Ovary (tissue), 3 donors: Measurements from ENCODE around the gene FN3K.

Experiments used
- EP300 ChIP-seq: sonication (generic); formaldehyde crosslinking; IDR thresholded peaks from one replicate; pipeline ENCODE4 v1.6.1; 2017; ENCODE audit warnings: antibody characterized with exemption
- POLR2A ChIP-seq: fragments of 450-650 bp; IDR thresholded peaks from one replicate; pipeline ENCODE4 v1.6.1; 2017; ENCODE audit warnings: antibody characterized with exemption, mild to moderate bottlenecking, moderate library complexity
- TF ChIP-seq, protein P1 (sequence below), 3 donors: fragments of 450-650 bp in 2 of 3; fragments of 200-600 bp in 1 of 3; IDR thresholded peaks; one replicate each; pipeline versions ENCODE4 v1.5.1 to v1.8.0; 2016 to 2022; ENCODE audit warnings: antibody characterized with exemption in 3 of 3, mild to moderate bottlenecking in 1 of 3
- donor health status: DM: no; HTN: no; CAD: no.

DNA sequence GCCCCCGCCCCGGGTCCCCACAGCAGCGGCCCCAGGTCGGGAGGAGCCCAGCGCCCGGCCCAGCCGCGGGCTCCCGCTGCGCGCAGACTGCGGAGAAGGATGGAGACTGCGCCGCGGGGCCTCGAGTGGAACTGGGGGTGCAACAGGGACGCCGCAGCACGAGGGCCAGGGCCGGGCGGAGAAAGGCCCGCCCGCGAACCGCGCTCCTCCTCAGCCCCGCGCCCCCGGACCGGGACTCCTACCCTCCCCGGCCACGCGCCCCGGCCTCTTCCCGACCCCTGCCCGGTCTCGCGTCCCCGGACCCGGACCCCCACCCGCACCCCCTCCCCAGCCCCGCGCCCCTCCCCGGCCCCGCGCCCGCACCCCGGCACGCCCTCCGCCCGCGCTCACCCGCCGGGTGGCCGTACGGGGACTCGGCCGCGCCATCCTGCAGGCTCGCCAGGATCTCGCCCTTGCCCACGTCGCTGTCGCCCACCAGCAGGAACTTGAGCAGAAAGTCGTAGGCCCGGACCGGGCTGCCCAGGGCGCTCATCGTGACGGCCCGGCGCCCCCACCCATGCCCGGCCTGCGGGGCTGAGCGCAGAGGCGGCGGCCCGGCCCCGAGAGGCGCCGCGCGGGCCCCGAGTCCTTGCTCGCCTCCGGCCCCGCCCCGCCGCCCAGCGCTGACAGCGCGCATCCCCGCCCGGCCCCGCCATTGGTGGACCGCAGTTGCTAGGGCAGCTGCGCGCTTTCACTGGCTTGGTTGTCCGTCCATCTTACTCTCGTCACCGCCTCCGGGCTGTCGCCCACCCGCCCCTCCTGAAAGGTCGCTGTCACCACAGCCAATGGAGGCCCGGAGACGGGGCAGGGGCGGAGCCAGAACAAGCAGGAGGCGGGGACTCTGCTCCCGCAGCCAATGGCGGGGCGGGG is 37.1 kb upstream of the FN3K start, which contains the start of gene RAB40B:
- TF ChIP-seq POLR2A, result no peak
- TF ChIP-seq, protein P1, sequence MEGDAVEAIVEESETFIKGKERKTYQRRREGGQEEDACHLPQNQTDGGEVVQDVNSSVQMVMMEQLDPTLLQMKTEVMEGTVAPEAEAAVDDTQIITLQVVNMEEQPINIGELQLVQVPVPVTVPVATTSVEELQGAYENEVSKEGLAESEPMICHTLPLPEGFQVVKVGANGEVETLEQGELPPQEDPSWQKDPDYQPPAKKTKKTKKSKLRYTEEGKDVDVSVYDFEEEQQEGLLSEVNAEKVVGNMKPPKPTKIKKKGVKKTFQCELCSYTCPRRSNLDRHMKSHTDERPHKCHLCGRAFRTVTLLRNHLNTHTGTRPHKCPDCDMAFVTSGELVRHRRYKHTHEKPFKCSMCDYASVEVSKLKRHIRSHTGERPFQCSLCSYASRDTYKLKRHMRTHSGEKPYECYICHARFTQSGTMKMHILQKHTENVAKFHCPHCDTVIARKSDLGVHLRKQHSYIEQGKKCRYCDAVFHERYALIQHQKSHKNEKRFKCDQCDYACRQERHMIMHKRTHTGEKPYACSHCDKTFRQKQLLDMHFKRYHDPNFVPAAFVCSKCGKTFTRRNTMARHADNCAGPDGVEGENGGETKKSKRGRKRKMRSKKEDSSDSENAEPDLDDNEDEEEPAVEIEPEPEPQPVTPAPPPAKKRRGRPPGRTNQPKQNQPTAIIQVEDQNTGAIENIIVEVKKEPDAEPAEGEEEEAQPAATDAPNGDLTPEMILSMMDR (IDR thresholded peaks at IDR 0.05), result no peak
- no peak for TF ChIP-seq EP300
